K562 (cell line): ENCODE results near the gene KPNB1. TPM values are rescaled to one million over a fixed set of nuclear protein-coding genes. Genes with fewer than 3 reads are reported as not detected.

Experiments
- ATAC-seq: fragments of 200-7000 bp; cut with Tn5 transposase; 3 replicates; pipeline ENCODE4 v1.9.1; 2020; ENCODE audit warnings: moderate library complexity
- BruUV-seq: library from RNA; stranded (reverse); fragments of 400-500 nt; replicated peaks from 2 replicates; lab custom pipeline; 2021; lab: Mats Ljungman, UMichigan
- CTCF ChIA-PET: fragments of 300-600 bp; formaldehyde crosslinking; extraction: SDS; loops from one replicate; lab custom pipeline; 2021; ENCODE audit warnings: low intra/inter-chr PET ratio; lab: Yijun Ruan, JAX
- POLR2A ChIA-PET: fragments of 300-600, 350-650 bp; sonication (Branson Sonifier 250); formaldehyde crosslinking; extraction: SDS; loops from one replicate; lab custom pipeline; 2021; ENCODE audit warnings: antibody characterized with exemption, inconsistent platforms; lab: Yijun Ruan, JAX
- DNase-seq, 4 experiments: peaks; one replicate each; pipeline versions ENCODE4 v3.0.0 to v3.0.0-alpha.2; 2011 to 2018; ENCODE audit warnings: low spot score in 3 of 4, mixed read lengths in 3 of 4; ENCODE audit errors: extremely low read depth in 1 of 4
- FAIRE-seq: peaks from 2 replicates; lab custom pipeline; 2011; peaks lifted over from hg19 to GRCh38; lab: Jason Lieb, UNC
- H2AFZ ChIP-seq: 2 replicates; pipeline ENCODE4 v1.6.0; 2011; ENCODE audit warnings: low read depth, low read length, control low read depth, inconsistent platforms
- H3K27ac ChIP-seq: fragments of 200-600 bp; 3 replicates; pipeline ENCODE4 v1.8.0; 2011; ENCODE audit warnings: low read depth, mild to moderate bottlenecking, control low read depth, inconsistent platforms, low read length, moderate library complexity, mixed read lengths; ENCODE audit errors: extremely low read depth
- H3K27me3 ChIP-seq, 2 experiments: fragments of 300-600 bp in 1 of 2; 2 replicates in 1 of 2; 3 replicates in 1 of 2; pipeline versions ENCODE4 v1.6.0 to v1.8.0; 2011; ENCODE audit warnings: inconsistent platforms in 2 of 2, low read length in 2 of 2, mild to moderate bottlenecking in 1 of 2, mixed read lengths in 1 of 2, moderate library complexity in 1 of 2; ENCODE audit not compliant: control insufficient read depth in 2 of 2, insufficient read depth in 2 of 2
- H3K36me3 ChIP-seq: fragments of 300-600 bp; 3 replicates; pipeline ENCODE4 v1.8.0; 2011; ENCODE audit warnings: mild to moderate bottlenecking, low read length, inconsistent platforms; ENCODE audit not compliant: control insufficient read depth, insufficient read depth
- H3K4me1 ChIP-seq, 2 experiments: fragments of 200-600 bp in 1 of 2; replicated peaks in 1 of 2; 2 replicates in 1 of 2; 3 replicates in 1 of 2; pipeline versions ENCODE4 v1.5.1 to v1.8.0; 2011; ENCODE audit warnings: inconsistent platforms in 2 of 2, low read length in 2 of 2, mild to moderate bottlenecking in 1 of 2, mixed read lengths in 1 of 2, moderate library complexity in 1 of 2; ENCODE audit not compliant: control insufficient read depth in 2 of 2, insufficient read depth in 2 of 2
- H3K4me2 ChIP-seq: 2 replicates; pipeline ENCODE4 v1.6.1; 2011; ENCODE audit warnings: low read length, control low read depth, inconsistent platforms, mixed read lengths; ENCODE audit not compliant: insufficient read depth
- H3K4me3 ChIP-seq: fragments of 200-600 bp; sonication (generic), shearing (Covaris generic); 2 replicates; pipeline ENCODE4 v1.5.1; 2016; ENCODE audit warnings: control low read depth, inconsistent platforms
- H3K79me2 ChIP-seq: fragments of 200-600 bp; 3 replicates; pipeline ENCODE4 v1.8.0; 2011; ENCODE audit warnings: low read length, inconsistent platforms; ENCODE audit not compliant: control insufficient read depth, insufficient read depth
- H3K9ac ChIP-seq, 2 experiments: 2 replicates each; pipeline versions ENCODE4 v1.6.0 to v1.6.1; 2011; ENCODE audit warnings: low read depth in 2 of 2, low read length in 2 of 2, control low read depth in 1 of 2, inconsistent platforms in 1 of 2, mild to moderate bottlenecking in 1 of 2, mixed read lengths in 1 of 2; ENCODE audit not compliant: insufficient read depth in 1 of 2
- H3K9me1 ChIP-seq: one replicate; pipeline ENCODE4 v1.6.0; 2011; ENCODE audit warnings: inconsistent platforms, mild to moderate bottlenecking, low read length, moderate library complexity; ENCODE audit not compliant: control insufficient read depth, insufficient read depth
- H3K9me3 ChIP-seq: replicated peaks from 2 replicates; pipeline ENCODE4 v1.5.1; 2011; ENCODE audit warnings: low read depth, low read length, inconsistent platforms; ENCODE audit not compliant: control insufficient read depth, insufficient read depth
- H4K20me1 ChIP-seq: replicated peaks from 2 replicates; pipeline ENCODE4 v1.6.1; 2011; ENCODE audit warnings: low read length, inconsistent platforms, mixed read lengths; ENCODE audit not compliant: control insufficient read depth, insufficient read depth
- CEBPG ChIP-seq, 3 experiments: fragments of 200-800 bp in 1 of 3; sonication (Bioruptor generic) in 1 of 3; sonication (generic) in 1 of 3; formaldehyde crosslinking in 1 of 3; IDR thresholded peaks in 2 of 3; conservative IDR thresholded peaks in 1 of 3; 2 replicates each; pipeline versions ENCODE4 v1.6.1 to v1.8.0; 2016 to 2022; ENCODE audit warnings: missing compliant biosample characterization in 2 of 3, missing genetic modification characterization in 2 of 3, mild to moderate bottlenecking in 1 of 3, missing genetic modification reagents in 1 of 3
- ELF1 ChIP-seq: fragments of 200-800 bp; sonication (Bioruptor generic); IDR thresholded peaks from 2 replicates; pipeline ENCODE4 v1.6.1; 2016; ENCODE audit warnings: missing genetic modification characterization, missing compliant biosample characterization
- ELF4 ChIP-seq: fragments of 450-650 bp; formaldehyde crosslinking; IDR thresholded peaks from 2 replicates; pipeline ENCODE4 v1.4.0; 2022; ENCODE audit warnings: missing genetic modification characterization
- EZH2 ChIP-seq: IDR thresholded peaks from 2 replicates; pipeline ENCODE4 v1.6.1; 2012; ENCODE audit warnings: low read depth, mild to moderate bottlenecking, inconsistent platforms, low read length, borderline replicate concordance
- GATAD2B ChIP-seq: fragments of 450-650 bp; IDR thresholded peaks from 2 replicates; pipeline ENCODE4 v1.6.1; 2017; ENCODE audit warnings: mild to moderate bottlenecking, borderline replicate concordance
- HSF4 ChIP-seq: fragments of 250-450 bp; sonication (Bioruptor Pico); IDR thresholded peaks from 2 replicates; pipeline ENCODE4 v2.1.2; 2022; ENCODE audit warnings: mild to moderate bottlenecking, moderate library complexity, borderline replicate concordance
- KAT8 ChIP-seq: fragments of 450-650 bp; IDR thresholded peaks from 2 replicates; pipeline ENCODE4 v1.6.1; 2016; ENCODE audit warnings: low read depth, mild to moderate bottlenecking
- MYBL2 ChIP-seq, 2 experiments: fragments of 450-650 bp in 1 of 2; sonication (generic) in 1 of 2; formaldehyde crosslinking in 1 of 2; IDR thresholded peaks; 2 replicates each; pipeline versions ENCODE4 v1.6.1 to v1.8.1; 2017 to 2022; ENCODE audit warnings: borderline replicate concordance in 1 of 2, inconsistent platforms in 1 of 2, low read depth in 1 of 2, mild to moderate bottlenecking in 1 of 2, missing genetic modification reagents in 1 of 2, moderate library complexity in 1 of 2
- NFXL1 ChIP-seq: fragments of 450-650 bp; formaldehyde crosslinking; IDR thresholded peaks from 2 replicates; pipeline ENCODE4 v1.4.0; 2021; ENCODE audit warnings: mild to moderate bottlenecking
- SIX5 ChIP-seq, 2 experiments: IDR thresholded peaks; 2 replicates each; pipeline ENCODE4 v1.6.1; 2011; ENCODE audit warnings: low read length in 2 of 2, borderline replicate concordance in 1 of 2, low read depth in 1 of 2, mild to moderate bottlenecking in 1 of 2, moderate library complexity in 1 of 2; ENCODE audit not compliant: insufficient read depth in 1 of 2
- TAL1 ChIP-seq: fragments of 450-650 bp; IDR thresholded peaks from 2 replicates; pipeline ENCODE4 v1.6.1; 2016; ENCODE audit warnings: mild to moderate bottlenecking
- ZNF143 ChIP-seq: sonication (generic); formaldehyde crosslinking; IDR thresholded peaks from 2 replicates; pipeline ENCODE4 v1.9.0; 2022; ENCODE audit warnings: mild to moderate bottlenecking, missing genetic modification reagents
- ZNF282 ChIP-seq: sonication (generic); formaldehyde crosslinking; IDR thresholded peaks from 2 replicates; pipeline ENCODE4 v1.8.1; 2023; ENCODE audit warnings: missing genetic modification reagents
- ZSCAN32 ChIP-seq: fragments of 450-650 bp; formaldehyde crosslinking; IDR thresholded peaks from 2 replicates; pipeline ENCODE4 v1.4.0; 2020; ENCODE audit warnings: mild to moderate bottlenecking, moderate library complexity
- ZZZ3 ChIP-seq: fragments of 450-650 bp; IDR thresholded peaks from 2 replicates; pipeline ENCODE4 v1.6.1; 2016; ENCODE audit warnings: antibody characterized with exemption, mild to moderate bottlenecking, moderate library complexity
- WGBS: fragments of 100-300 bp; shearing (Covaris generic); methylation state at CpG from one replicate; pipeline ENCODE4 v1.1.6; 2016; ENCODE audit warnings: low coverage, mixed read lengths; ENCODE audit not compliant: insufficient coverage; ENCODE audit errors: missing lambda C conversion rate; 5-methylcytosine and 5-hydroxymethylcytosine counted together
- in situ Hi-C: fragments of 300-500 bp; cut with MboI; formaldehyde crosslinking; loops from 4 replicates; pipeline ENCODE4 v1.15.0; 2018; ENCODE audit warnings: inconsistent platforms, mixed read lengths
- intact Hi-C: fragments of 100-400 bp; cut with micrococcal nuclease; formaldehyde crosslinking; loops from 2 replicates; pipeline ENCODE4 v1.14.2; 2022
- polyA plus RNA-seq, 8 experiments: library from polyadenylated mRNA; depleted of rRNA in 4 of 8; stranded (reverse) in 5 of 8; unstranded in 3 of 8; fragments of >200 nt; fragmentation: Nextera tagmentation in 2 of 8; fragmentation: Illumina TruSeq in 1 of 8; extraction: Ambion mirVana in 2 of 8; extraction: Trizol in 1 of 8; gene quantifications; 2 replicates each; pipeline versions ENCODE4 v1.2.1 to v1.2.3, GENCODE V29; 2011 to 2014; ENCODE audit warnings: inconsistent platforms in 1 of 8, missing spikeins in 1 of 8
- total RNA-seq, 7 experiments: library from RNA; depleted of rRNA in 6 of 7; stranded (reverse); fragments of >200 nt in 6 of 7; fragmentation: Illumina TruSeq in 2 of 7; extraction: Trizol in 2 of 7; gene quantifications; 2 replicates each; pipeline versions ENCODE4 v1.2.1 to v1.2.3, GENCODE V29; 2011 to 2021; ENCODE audit warnings: low replicate concordance in 1 of 7
- TF ChIP-seq, protein P1 (sequence below): sonication (generic); formaldehyde crosslinking; IDR thresholded peaks from 2 replicates; pipeline ENCODE4 v1.8.0; 2022; ENCODE audit warnings: mild to moderate bottlenecking, low read depth, missing genetic modification reagents
- TF ChIP-seq, protein P2 (sequence below), 2 experiments: IDR thresholded peaks; 2 replicates each; pipeline ENCODE4 v1.6.1; 2012; ENCODE audit warnings: improper control_type of control experiment in 2 of 2, low read depth in 2 of 2, low read length in 2 of 2, borderline replicate concordance in 1 of 2
- TF ChIP-seq, protein P3 (sequence below): fragments of 450-650 bp; formaldehyde crosslinking; IDR thresholded peaks from 2 replicates; pipeline ENCODE4 v1.4.0; 2020; ENCODE audit warnings: mild to moderate bottlenecking

Gene KPNB1
- total and polyA plus RNA-seq, 9 of the 15 experiments (the other 6 are each of a cell fraction or from before 2014, with no cell fraction given): 154 to 622 (median 354) TPM

DNA sequence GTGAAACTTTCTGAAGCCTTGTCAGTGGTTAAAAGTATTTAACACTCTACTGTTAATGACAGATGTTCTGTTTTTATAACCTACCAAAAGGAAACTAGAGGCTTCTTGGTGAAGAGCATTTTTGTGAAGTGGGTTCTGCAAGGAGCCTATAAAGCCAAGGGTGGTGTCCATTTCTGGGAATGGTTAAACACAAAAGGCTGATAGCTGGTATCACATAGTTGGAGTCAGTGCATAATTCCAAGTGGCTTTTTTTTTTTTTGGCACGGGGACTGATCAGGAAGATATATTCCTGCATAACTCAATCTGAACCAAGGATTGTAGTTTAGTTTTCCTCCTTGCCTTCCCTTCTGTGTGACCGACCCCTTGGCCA is 27.6 kb upstream of the KPNB1 start:
- Histone ChIP-seq H3K4me3 (no peak overlapping the region), H3K27ac (no peak overlapping the region)

More for the DNA sequence above, 27.6 kb upstream of the KPNB1 start:
- Histone ChIP-seq H4K20me1 (no peaks in the 10 kb centered on the region), H3K4me1 (no peaks in the 10 kb centered on the region), H3K9me1 (no peaks in the 10 kb centered on the region), H3K79me2 (no peaks in the 10 kb centered on the region), H3K9ac (no peak overlapping the region), H3K4me2 (no peak overlapping the region), H3K27me3 (no peaks in the 10 kb centered on the region), H3K9me3 (no peaks in the 10 kb centered on the region), H3K36me3 (peaks cover 62% of the 10 kb centered on the region)
- ChIA-PET CTCF (no interaction called here), POLR2A (no interaction called here)
- in situ Hi-C loops: loop anchor here (25.0 kb wide), 1 partner anchor 635 kb away; the partner anchor contains the start of gene RPRML
- intact Hi-C loops: no loop called here
- 78% methylated on average over 2 of the region's 2 CpGs for WGBS
- ATAC-seq (no peak), DNase-seq (no peak)
- TF ChIP-seq, protein P1, sequence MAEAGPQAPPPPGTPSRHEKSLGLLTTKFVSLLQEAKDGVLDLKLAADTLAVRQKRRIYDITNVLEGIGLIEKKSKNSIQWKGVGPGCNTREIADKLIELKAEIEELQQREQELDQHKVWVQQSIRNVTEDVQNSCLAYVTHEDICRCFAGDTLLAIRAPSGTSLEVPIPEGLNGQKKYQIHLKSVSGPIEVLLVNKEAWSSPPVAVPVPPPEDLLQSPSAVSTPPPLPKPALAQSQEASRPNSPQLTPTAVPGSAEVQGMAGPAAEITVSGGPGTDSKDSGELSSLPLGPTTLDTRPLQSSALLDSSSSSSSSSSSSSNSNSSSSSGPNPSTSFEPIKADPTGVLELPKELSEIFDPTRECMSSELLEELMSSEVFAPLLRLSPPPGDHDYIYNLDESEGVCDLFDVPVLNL (CRISPR knock-in tag): no peak
- no peak for TF ChIP-seq ZZZ3
- TF ChIP-seq ZNF282 (CRISPR knock-in tag): no peak
- no peak for TF ChIP-seq HSF4 (CRISPR knock-in tag)
- no peak for TF ChIP-seq SIX5 (IDR thresholded peaks at IDR 0.05; ENCODE audit: borderline replicate concordance in 1 of 2, insufficient read depth in 1 of 2, low read depth in 1 of 2, low read length in 2 of 2)
- TF ChIP-seq CEBPG (CRISPR knock-in tag; IDR thresholded peaks at IDR 0.05): no peak
- TF ChIP-seq CEBPG (tag; conservative IDR thresholded peaks at IDR 0.05 in 1 of 2, IDR thresholded peaks at IDR 0.05 in 1 of 2): no peak
- TF ChIP-seq, protein P2, sequence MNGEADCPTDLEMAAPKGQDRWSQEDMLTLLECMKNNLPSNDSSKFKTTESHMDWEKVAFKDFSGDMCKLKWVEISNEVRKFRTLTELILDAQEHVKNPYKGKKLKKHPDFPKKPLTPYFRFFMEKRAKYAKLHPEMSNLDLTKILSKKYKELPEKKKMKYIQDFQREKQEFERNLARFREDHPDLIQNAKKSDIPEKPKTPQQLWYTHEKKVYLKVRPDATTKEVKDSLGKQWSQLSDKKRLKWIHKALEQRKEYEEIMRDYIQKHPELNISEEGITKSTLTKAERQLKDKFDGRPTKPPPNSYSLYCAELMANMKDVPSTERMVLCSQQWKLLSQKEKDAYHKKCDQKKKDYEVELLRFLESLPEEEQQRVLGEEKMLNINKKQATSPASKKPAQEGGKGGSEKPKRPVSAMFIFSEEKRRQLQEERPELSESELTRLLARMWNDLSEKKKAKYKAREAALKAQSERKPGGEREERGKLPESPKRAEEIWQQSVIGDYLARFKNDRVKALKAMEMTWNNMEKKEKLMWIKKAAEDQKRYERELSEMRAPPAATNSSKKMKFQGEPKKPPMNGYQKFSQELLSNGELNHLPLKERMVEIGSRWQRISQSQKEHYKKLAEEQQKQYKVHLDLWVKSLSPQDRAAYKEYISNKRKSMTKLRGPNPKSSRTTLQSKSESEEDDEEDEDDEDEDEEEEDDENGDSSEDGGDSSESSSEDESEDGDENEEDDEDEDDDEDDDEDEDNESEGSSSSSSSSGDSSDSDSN (IDR thresholded peaks at IDR 0.05; ENCODE audit: borderline replicate concordance in 1 of 2, low read depth in 2 of 2, low read length in 2 of 2): no peak
- TF ChIP-seq, protein P3, sequence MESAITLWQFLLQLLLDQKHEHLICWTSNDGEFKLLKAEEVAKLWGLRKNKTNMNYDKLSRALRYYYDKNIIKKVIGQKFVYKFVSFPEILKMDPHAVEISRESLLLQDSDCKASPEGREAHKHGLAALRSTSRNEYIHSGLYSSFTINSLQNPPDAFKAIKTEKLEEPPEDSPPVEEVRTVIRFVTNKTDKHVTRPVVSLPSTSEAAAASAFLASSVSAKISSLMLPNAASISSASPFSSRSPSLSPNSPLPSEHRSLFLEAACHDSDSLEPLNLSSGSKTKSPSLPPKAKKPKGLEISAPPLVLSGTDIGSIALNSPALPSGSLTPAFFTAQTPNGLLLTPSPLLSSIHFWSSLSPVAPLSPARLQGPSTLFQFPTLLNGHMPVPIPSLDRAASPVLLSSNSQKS: no peak
- TF ChIP-seq ZSCAN32 (CRISPR knock-in tag): no peak
- no peak for TF ChIP-seq EZH2
- TF ChIP-seq TAL1: no peak
- no peak for TF ChIP-seq MYBL2 (IDR thresholded peaks at IDR 0.05; ENCODE audit: low read depth)
- no peak for TF ChIP-seq MYBL2 (CRISPR knock-in tag; IDR thresholded peaks at IDR 0.05; ENCODE audit: borderline replicate concordance)
- TF ChIP-seq NFXL1: no peak
- no peak for TF ChIP-seq ZNF143 (CRISPR knock-in tag)
- TF ChIP-seq ELF1 (tag): no peak
- TF ChIP-seq GATAD2B: no peak
- no peak for TF ChIP-seq KAT8
- TF ChIP-seq ELF4: no peak
- TF ChIP-seq, all 486 proteins: peak for 0
- no peak for FAIRE-seq
- no peak overlapping the region for H2AFZ ChIP-seq
- BruUV-seq: no TSS peak
